Muscle of leg (tissue), 11 donors: ENCODE results near the gene WWC2. TPM values are rescaled to one million over a fixed set of nuclear protein-coding genes. Genes with fewer than 3 reads are reported as not detected.
"Not testable (repeated sequence)": the region's sequence is repeated elsewhere in the genome, so short reads cannot be mapped to it uniquely, and the experiment has no call there.

Experiments
- DNase-seq: peaks from one replicate; pipeline ENCODE4 v3.0.0; 2013
- H3K27ac ChIP-seq: one replicate; pipeline ENCODE4 v1.5.1; 2013; ENCODE audit warnings: mild to moderate bottlenecking, low read length, control low read depth
- H3K27me3 ChIP-seq: one replicate; pipeline ENCODE4 v1.6.1; 2013; ENCODE audit warnings: low read length; ENCODE audit not compliant: control insufficient read depth, insufficient read depth
- H3K36me3 ChIP-seq: one replicate; pipeline ENCODE4 v1.6.1; 2013; ENCODE audit warnings: low read length; ENCODE audit not compliant: control insufficient read depth, insufficient read depth
- H3K4me1 ChIP-seq: one replicate; pipeline ENCODE4 v1.6.1; 2013; ENCODE audit warnings: low read length; ENCODE audit not compliant: control insufficient read depth, insufficient read depth
- H3K4me3 ChIP-seq: one replicate; pipeline ENCODE4 v1.5.1; 2013; ENCODE audit warnings: low read length, control low read depth
- H3K9me3 ChIP-seq: replicated peaks from 2 replicates; pipeline ENCODE4 v1.6.1; 2013; ENCODE audit warnings: low read depth, low read length; ENCODE audit not compliant: control insufficient read depth
- WGBS: methylation state at CpG from one replicate; pipeline ENCODE4 v1.1.5; 2013; ENCODE audit warnings: missing lambda C conversion rate; ENCODE audit not compliant: insufficient coverage; 5-methylcytosine and 5-hydroxymethylcytosine counted together
- polyA plus RNA-seq, 8 donors: library from polyadenylated mRNA; unstranded; fragments of 120-200 nt; gene quantifications; one replicate each; pipeline versions ENCODE4 v1.2.1 to v1.2.3, GENCODE V29; 2013; ENCODE audit warnings: inconsistent platforms in 1 of 8, low replicate concordance in 1 of 8; ENCODE audit not compliant: insufficient read length in 8 of 8, insufficient read depth in 1 of 8
- total RNA-seq: library from RNA; stranded (reverse); fragments of 120-200 nt; gene quantifications from one replicate; pipeline ENCODE4 v1.2.4, GENCODE V29; 2013

Gene WWC2
- total and polyA plus RNA-seq, 9 donors, result 12.9 to 25.4 (median 18.9) TPM

DNA sequence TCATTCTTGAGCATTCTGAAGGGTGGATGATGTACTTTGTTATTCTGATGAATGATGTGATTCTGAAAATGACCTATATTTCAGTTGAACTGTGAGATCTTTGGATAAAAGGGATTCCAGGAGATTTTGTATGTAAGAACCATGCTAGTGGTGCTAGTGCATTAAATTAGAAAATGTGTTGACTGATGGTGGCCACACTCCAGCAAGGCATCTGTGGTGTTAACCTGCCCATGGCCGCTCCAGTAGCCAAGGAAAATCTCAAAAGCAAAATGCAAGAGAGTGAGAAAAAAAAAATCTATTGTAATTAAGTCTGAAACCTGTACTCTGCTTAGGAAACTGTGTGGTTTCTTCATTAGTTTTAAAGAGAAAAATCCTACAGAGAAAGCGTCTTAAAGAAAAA lies 93.5 kb downstream of the WWC2 start:
- no peaks in the 10 kb centered on the region for H3K9me3 ChIP-seq
- DNase-seq, result no peak
- no CpG with 5 or more reads among the region's 2 CpGs for WGBS
- H3K27me3 ChIP-seq, result no peaks in the 10 kb centered on the region
- H3K4me1 ChIP-seq, result no peaks in the 10 kb centered on the region
- H3K27ac ChIP-seq, result no peak overlapping the region
- H3K36me3 ChIP-seq, result no peaks in the 10 kb centered on the region
- no peak overlapping the region for H3K4me3 ChIP-seq

DNA sequence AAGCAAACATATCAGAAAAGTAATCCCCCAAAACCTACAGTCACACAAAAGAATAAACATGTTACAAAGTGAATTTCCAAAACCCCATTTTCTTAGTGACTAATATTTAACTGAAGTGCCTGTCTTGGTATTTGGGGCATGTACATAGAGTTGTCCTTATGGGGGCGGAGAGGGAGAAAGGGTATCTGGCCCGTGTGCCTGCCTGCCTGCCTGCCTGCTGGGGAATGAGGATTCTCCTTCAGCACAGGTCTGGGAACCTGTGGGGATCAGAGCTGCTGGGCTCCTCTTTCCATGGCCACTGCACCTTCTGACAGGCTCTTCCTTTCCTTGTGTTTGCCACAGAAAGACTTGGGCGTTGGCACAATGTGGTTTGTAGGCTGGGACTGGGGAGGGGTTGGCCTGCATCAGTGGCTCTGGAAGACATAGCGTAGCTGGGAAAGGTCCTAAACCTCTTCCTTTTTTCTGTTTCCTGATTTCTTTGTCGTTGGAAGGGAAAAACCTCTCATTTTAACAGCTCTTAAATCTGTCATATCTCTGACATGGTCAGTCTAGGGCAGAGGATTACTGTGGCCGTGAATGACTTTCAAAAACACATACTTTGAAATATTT lies 94.8 kb downstream of the WWC2 start:
- not testable (repeated sequence) for DNase-seq, H3K27ac ChIP-seq, H3K4me1 ChIP-seq, H3K9me3 ChIP-seq, H3K4me3 ChIP-seq, H3K36me3 ChIP-seq, H3K27me3 ChIP-seq
- WGBS, result no CpG with 5 or more reads among the region's 6 CpGs

DNA sequence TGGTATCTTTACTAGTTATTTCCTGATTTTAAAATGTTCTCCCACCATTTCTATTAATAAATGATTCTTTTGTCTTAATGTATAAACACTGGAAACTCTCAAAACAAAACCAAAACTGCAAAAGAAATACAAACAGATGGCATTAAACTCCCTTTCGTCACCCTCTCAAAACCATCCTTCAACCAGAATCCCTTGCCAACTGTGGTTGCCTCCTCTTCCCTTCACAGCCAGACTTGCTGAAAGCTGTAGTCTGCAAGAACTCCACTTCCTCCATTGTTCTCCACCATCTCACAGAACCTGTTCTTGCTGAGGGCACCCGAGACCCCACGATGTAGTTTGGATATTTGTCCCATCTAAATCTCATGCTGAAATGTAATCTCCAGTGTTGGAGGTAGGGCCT lies 96.5 kb downstream of the WWC2 start:
- H3K27ac ChIP-seq, result no peak overlapping the region
- 100% methylated on average over 1 of the region's 3 CpGs for WGBS
- H3K36me3 ChIP-seq, result no peaks in the 10 kb centered on the region
- no peaks in the 10 kb centered on the region for H3K9me3 ChIP-seq
- no peak overlapping the region for H3K4me3 ChIP-seq
- no peaks in the 10 kb centered on the region for H3K4me1 ChIP-seq
- H3K27me3 ChIP-seq, result no peaks in the 10 kb centered on the region
- DNase-seq, result no peak

DNA sequence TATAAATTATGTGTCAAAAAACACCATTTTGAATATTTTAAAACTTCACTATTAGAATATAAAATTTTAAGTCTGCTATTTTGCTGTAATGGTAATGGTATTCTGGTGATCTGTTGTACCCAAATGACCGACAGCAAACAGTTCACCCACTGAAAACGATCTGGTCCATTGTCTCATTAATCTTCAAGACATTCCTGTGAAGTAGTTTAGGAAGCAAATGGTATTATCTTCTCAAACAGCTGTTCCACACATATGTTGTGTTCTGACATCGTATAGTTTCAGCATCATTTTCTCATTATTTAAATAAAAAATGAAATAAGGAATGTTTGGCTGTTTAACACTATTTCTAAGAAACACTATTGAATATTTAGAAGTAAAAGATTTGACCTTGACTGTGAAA lies 98.1 kb downstream of the WWC2 start:
- Histone ChIP-seq H3K4me3 (no peak overlapping the region), H3K4me1 (no peaks in the 10 kb centered on the region), H3K36me3 (no peaks in the 10 kb centered on the region), H3K27me3 (no peaks in the 10 kb centered on the region), H3K27ac (no peak overlapping the region), H3K9me3 (no peaks in the 10 kb centered on the region)
- no CpG with 5 or more reads among the region's 3 CpGs for WGBS
- DNase-seq, result no peak

DNA sequence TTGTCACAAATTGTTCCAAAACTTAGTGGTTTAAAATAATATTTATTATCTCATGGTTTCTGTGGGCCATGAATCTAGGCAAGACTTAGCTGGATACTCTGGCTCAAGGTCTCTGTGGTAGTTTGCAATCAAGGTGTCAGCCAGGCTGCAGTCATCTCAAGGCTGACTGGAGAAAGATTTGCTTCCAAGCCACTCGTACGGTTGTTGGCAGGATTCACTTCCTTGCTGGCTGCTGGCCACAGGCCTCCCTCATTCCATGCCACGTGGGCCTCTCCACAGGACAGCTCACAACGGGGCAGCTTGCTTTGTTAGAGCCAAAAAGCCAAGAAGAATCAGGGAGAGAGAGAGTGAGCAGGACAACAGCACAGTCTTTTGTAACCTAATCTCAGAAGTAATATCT lies 101.4 kb downstream of the WWC2 start:
- H3K9me3 ChIP-seq, result peaks cover 2% of the 10 kb centered on the region
- WGBS, result 28% methylated on average over 4 of the region's 4 CpGs
- DNase-seq, result peak; percentile 10
- no peak overlapping the region for H3K27ac ChIP-seq
- no peak overlapping the region for H3K4me3 ChIP-seq
- no peaks in the 10 kb centered on the region for H3K36me3 ChIP-seq
- no peaks in the 10 kb centered on the region for H3K27me3 ChIP-seq
- H3K4me1 ChIP-seq, result peaks cover under 1% of the 10 kb centered on the region

DNA sequence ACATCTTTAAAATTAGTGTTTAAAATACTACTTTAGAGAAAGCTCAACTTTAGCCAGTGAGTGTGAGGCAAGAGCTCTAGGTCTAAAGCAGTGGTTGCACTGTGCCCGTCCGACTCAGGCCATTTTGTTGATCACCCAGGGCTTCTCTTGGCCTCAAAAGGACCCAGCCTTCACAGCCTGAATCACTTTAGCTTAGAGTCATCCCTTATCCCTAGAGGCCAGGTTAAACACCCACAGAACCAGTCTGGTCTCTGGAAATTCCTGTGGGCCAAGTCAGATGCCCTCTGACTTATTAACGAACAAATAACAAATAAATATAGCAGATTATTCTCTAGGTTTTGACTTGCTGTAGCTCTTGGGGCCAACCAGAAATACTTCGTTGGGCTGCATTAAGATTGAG lies 102.3 kb downstream of the WWC2 start:
- 100% methylated on average over 2 of the region's 4 CpGs for whole genome bisulfite sequencing
- Histone ChIP-seq H3K9me3 (peaks cover 2% of the 10 kb centered on the region), H3K27me3 (no peaks in the 10 kb centered on the region), H3K36me3 (no peaks in the 10 kb centered on the region), H3K4me3 (no peak overlapping the region), H3K27ac (no peak overlapping the region), H3K4me1 (peaks cover 5% of the 10 kb centered on the region)
- no peak for DNase-seq

DNA sequence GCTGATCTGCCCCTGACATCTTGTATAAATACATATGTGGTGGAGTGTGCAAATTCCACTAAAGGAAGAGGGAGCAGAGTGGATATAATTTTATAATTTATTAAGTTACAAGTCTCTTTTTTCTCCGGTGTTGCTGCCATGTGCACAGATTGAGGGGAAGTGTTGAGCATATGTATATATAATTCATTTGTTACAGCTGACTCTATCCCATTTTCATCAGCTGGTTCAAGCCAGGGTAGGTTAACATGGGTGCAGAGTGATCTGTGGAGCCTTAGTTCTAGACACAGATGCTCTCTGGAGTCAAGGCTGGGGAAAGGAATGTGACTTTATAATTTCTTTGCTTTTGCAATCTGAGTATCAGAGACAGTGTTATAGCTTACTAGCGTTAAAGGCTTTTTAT lies 103.5 kb downstream of the WWC2 start:
- Histone ChIP-seq H3K4me1 (peaks cover 5% of the 10 kb centered on the region), H3K9me3 (peaks cover 2% of the 10 kb centered on the region), H3K27ac (no peak overlapping the region), H3K4me3 (no peak overlapping the region), H3K27me3 (no peaks in the 10 kb centered on the region), H3K36me3 (no peaks in the 10 kb centered on the region)
- no CpG with 5 or more reads among the region's 2 CpGs for WGBS
- no peak for DNase-seq

DNA sequence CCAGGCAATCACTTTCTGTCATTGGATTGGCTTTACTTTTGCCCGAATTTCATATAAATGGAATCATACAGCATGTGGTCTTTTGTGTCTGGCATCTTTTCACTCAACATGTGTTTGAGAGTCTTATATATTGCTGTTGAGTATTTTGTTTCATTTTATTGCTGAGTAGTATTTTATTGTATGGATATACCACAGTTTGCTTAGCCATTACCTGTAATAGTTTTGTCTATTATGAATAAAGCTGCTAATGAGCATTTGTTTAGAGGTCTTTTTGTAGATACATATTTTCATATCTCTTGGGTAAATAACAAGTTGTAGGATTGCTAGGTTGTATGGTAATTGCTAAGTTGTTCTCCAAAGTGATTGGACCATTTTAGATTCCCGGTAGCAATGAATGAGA lies 105.7 kb downstream of the WWC2 start:
- no peak for DNase-seq
- no CpG with 5 or more reads among the region's 2 CpGs for WGBS
- Histone ChIP-seq H3K36me3 (peaks cover 7% of the 10 kb centered on the region), H3K27ac (no peak overlapping the region), H3K4me3 (no peak overlapping the region), H3K4me1 (peaks cover 5% of the 10 kb centered on the region), H3K27me3 (no peaks in the 10 kb centered on the region), H3K9me3 (peaks cover 2% of the 10 kb centered on the region)

DNA sequence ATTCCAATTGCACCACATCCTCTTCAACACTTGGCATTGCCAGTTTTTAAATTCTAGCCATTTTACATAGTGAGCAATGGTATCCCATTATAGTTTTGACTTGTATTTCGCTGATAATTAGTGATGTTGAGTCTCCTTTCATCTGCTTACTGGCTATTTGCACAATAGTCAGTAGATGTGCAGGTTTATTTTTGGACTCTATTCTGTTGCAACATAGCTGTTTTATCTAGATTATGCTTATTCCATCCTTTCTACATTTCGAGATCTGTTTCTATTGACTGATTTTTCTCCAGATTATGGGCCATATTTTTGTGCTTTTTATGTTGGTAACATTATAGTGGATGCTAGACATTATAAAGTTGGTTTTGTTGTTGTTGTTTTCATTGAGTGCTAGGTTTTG lies 106.1 kb downstream of the WWC2 start:
- no CpG with 5 or more reads among the region's 2 CpGs for WGBS
- H3K27ac ChIP-seq, result no peak overlapping the region
- no peak for DNase-seq

DNA sequence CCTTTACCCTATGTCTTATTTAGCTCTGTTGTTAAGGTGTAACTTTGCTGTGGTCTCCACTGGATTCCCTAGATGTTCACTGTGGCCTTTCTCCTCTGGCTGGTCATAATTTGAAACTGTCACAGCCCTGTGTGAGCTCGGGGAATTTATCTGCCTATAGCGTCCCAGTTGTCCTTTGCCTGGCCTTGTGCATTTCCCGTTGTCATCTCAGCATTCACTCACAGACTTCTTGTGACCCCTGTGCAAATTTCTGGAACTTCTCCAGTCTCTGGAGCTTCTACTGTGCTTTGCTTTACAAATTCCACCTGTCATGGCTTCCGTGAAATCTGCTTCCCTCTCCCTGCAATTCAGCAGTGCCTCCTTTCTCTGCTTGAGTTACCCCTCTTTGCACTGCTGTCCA lies 106.7 kb downstream of the WWC2 start:
- Histone ChIP-seq H3K27ac (no peak overlapping the region), H3K9me3 (peaks cover 2% of the 10 kb centered on the region), H3K27me3 (no peaks in the 10 kb centered on the region), H3K4me1 (peaks cover 5% of the 10 kb centered on the region), H3K36me3 (peaks cover 7% of the 10 kb centered on the region), H3K4me3 (no peak overlapping the region)
- 63% methylated on average over 3 of the region's 4 CpGs for WGBS
- DNase-seq, result peak; percentile 14

More for the DNA sequence above, 106.1 kb downstream of the WWC2 start:
- Histone ChIP-seq H3K9me3 (peaks cover 2% of the 10 kb centered on the region), H3K4me3 (no peak overlapping the region), H3K4me1 (peaks cover 5% of the 10 kb centered on the region), H3K36me3 (peaks cover 7% of the 10 kb centered on the region), H3K27me3 (no peaks in the 10 kb centered on the region)

DNA sequence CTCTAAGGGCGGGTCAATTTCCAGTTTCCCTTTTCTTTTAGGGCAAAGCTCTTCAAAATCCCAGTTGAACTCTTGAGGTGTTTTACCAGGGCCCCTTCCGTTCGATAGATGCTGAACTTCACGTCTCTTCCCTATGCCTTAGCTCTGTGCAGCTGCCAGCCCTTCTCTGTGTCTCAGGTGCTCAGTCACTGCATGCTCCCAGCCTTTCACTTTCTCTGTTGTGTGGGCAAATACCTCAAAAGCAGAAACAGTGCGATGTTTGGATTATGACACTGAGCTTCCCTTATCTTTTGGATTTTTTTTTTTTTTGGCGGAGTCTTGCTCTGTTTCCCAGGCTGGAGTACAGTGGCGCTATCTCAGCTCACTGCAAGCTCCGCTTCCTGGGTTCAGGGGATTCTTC lies 112.5 kb downstream of the WWC2 start:
- no peak for DNase-seq
- H3K4me3 ChIP-seq, result no peak overlapping the region
- H3K27me3 ChIP-seq, result no peaks in the 10 kb centered on the region
- WGBS, result 97% methylated on average over 4 of the region's 8 CpGs
- H3K9me3 ChIP-seq, result no peaks in the 10 kb centered on the region
- H3K36me3 ChIP-seq, result peaks cover 7% of the 10 kb centered on the region
- H3K27ac ChIP-seq, result no peak overlapping the region
- no peaks in the 10 kb centered on the region for H3K4me1 ChIP-seq
